Fibroblast of the conjunctiva (primary cell): ENCODE measurements around the gene EMC9.
"Not testable (repeated sequence)": the region's sequence is repeated elsewhere in the genome, so short reads cannot be mapped to it uniquely, and the experiment has no call there.

Source experiments
- DNase-seq: peaks from one replicate; pipeline ENCODE4 v3.0.0-alpha.2; 2010; ENCODE audit warnings: low read depth

The EMC9 gene

GRCh38 chr14:24108336-24108874 lies 33.0 kb downstream of the EMC9 start:
- DNase-seq = no peak

DNA sequence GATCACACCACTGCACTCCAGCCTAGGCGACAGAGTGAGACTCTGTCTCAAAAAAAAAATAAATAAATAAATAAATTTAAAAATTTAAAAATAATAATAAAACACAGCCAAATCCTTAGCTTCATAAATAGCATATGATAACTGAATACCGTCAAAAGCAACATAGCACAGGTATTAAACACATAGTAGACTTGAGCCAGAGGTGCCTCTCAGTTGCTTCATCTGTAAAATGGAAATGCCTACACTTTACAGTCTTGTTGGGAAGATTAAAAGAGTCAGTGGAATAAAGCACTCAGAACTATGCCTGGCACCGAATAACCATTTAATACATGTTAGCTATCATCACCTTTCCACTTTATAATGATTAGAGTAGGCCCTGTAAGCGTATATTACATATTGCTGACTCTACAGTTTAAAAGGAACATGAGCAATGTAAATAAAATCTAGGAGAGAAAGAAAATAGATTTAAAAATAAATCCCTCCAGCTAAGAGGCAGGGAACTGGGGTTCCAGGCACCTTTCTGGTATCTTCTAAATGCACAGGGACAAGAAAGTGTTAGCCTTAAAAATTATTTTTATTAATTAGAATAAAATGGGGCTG lies 34.6 kb downstream of the EMC9 start:
- DNase-seq = no peak

GRCh38 chr14:24105609-24106239 lies 35.7 kb downstream of the EMC9 start:
- not testable (repeated sequence) for DNase-seq

GRCh38 chr14:24103451-24103850 lies 37.9 kb downstream of the EMC9 start:
- no peak for DNase-seq

GRCh38 chr14:24102357-24103048 lies 38.9 kb downstream of the EMC9 start:
- no peak for DNase-seq

DNA sequence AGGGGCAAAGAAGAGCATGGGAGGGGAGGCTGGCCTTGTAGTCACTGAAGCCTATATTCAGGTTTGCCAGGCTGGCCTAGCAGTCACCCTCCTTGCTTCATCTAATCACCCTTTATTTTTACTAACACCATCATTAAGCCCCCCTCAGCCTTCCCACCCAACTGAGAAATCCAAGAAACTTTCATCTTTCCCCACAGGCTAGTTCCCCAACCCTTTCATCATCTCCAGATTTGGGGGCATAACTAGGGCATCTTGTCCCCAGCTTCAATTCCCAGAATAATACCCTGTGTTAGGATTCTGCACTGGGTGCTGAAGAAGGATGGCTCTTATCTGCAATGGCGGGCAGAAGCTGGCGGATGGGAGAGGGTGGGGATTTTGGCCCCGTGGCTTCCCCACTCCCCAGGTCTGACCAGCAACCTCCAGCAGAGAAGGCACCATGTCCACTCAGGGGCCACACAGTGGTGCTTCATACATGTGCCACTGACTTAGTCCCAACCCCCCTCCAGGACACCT lies 40.4 kb downstream of the EMC9 start:
- no peak for DNase-seq

GRCh38 chr14:24100197-24100981 lies 41.0 kb downstream of the EMC9 start:
- no peak for DNase-seq

DNA sequence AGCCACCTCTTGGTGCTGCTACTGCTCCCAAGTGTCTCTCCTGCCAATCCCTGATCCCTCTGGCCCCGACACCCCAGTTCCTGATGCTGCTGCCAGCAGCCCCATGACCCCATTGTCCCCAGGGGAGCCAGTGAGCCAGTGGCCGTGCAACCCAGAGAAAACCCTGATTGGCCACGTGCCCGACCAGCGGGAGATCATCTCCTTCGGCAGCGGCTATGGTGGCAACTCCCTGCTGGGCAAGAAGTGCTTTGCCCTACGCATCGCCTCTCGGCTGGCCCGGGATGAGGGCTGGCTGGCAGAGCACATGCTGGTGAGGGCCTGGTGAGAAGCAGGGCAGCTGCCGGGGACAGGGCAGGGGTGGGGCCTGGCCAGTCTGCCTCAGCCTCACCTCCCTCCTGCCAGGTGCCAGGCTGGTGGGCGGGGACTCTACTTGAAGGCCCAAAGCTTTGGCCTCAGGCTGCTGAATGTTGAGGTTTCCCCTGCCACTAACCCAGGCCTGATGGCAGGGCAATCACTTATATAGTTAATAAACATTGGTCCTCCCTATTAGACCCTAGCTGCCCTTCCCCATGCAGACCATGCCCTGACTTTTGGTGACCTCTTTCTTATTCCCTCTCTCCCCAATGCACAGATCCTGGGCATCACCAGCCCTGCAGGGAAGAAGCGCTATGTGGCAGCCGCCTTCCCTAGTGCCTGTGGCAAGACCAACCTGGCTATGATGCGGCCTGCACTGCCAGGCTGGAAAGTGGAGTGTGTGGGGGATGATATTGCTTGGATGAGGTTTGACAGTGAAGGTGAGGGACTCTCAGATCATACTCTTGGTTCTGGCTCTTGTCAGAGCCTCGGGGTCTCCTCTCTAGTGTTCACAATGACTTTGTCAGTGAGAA lies 42.2 kb downstream of the EMC9 start:
- DNase-seq = no peak

DNA sequence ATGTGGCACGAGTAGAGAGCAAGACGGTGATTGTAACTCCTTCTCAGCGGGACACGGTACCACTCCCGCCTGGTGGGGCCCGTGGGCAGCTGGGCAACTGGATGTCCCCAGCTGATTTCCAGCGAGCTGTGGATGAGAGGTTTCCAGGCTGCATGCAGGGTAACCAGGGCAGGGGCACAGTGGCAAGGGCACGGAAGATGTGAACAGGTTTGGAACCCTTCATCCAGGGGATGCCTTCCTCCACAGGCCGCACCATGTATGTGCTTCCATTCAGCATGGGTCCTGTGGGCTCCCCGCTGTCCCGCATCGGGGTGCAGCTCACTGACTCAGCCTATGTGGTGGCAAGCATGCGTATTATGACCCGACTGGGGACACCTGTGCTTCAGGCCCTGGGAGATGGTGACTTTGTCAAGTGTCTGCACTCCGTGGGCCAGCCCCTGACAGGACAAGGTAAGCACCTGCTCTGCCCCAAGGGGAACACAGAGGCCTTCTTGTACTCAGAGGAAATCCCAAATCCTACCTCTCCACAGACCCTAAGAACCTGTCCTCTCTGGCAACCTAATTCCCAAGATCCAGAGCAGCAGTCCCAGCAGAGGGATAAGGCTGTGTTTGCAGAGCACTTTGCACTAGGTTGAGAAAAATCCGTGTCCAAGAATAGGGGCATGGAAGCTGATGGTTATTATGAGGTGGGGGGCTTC lies 43.0 kb downstream of the EMC9 start:
- no peak for DNase-seq

DNA sequence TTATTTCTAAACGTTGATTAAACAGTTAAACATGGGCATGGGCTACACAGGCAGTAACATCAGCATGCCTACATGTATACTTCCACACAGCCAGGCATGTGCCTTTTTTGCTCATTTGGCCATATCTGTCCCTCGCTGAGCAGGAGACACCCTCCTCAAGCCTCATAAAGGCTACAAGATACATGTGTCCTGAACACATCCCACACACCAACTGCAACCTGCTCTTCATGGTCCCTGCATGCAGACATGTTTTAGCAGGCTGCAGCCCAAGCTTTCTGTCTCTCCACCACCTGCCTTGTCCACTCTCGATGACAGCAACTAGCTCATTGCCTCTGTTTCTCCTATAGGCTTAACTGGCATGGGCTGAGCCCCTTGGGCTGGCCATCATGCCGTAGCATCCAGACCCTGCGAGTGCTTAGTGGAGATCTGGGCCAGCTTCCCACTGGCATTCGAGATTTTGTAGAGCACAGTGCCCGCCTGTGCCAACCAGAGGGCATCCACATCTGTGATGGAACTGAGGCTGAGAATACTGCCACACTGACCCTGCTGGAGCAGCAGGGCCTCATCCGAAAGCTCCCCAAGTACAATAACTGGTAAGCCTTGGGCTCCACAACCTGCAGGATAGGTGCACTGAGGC lies 44.7 kb downstream of the EMC9 start:
- DNase-seq = no peak

- peak; percentile 43 for DNase-seq
These were observed 45.9 kb downstream of the EMC9 start for GRCh38 chr14:24095271-24096068.

DNA sequence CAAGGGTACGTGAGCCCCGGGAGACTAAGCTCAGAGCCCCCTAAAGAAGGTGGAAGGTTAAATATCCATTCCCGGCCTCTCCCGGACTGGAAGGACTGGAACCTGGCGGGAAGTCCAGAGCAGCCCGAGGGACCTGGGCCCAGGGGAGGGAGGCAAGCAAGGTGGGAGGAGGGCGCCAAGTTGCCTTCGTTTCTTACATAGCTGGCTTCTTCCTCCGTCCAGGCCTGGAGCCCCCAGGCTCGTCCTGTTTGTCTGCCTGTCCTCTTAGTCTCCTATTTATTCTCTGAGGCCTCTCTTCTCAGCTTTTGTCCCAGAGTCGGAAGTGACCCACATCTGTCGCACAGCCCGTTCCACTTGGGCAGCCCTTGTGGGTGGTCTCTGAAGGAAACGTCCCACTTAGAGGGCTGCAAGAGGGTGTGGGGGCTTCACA lies 46.5 kb downstream of the EMC9 start:
- no peak for DNase-seq

- peak; percentile 96 for DNase-seq
These were observed 47.2 kb downstream of the EMC9 start, which contains the start of gene PCK2 for GRCh38 chr14:24093901-24094840. Gene PCK2 (plus strand): TSS chr14:24094311. CDS start chr14:24094406, 95 bp downstream.

DNA sequence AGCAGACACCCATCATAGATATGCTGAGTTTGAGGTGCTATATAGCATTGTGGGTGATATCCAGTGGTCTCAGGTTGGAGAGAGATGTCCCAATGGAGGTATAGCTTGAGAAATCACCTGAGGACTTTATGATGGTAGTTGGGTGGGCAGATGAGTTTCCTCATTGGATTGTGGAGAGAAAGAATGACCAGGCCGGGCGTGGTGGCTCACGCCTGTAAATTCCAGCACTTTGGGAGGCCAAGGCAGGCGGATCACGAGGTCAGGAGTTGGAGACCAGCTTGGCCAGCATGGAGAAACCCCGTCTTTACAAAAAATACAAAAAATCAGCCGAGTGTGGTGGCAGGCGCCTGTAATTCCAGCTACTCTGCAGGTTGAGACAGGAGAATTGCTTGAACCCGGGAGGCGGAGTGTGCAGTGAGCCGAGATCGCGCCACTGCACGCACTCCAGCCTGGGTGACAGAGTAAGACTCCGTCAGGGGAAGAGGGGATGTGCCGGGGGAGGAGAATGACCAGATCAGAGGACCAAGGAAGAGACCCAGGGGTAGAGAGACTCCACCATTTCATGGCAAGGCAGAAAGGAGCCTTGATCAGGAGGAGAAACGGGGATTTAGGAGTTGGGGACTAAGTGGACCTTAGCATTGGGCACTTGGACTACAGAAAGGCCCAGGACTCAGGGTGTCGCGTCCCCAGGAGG lies 48.0 kb downstream of the EMC9 start:
- no peak for DNase-seq

- DNase-seq = no peak
These were observed 48.7 kb downstream of the EMC9 start for GRCh38 chr14:24092505-24093206.

GRCh38 chr14:24092110-24092504 lies 49.3 kb downstream of the EMC9 start:
- DNase-seq = no peak

DNA sequence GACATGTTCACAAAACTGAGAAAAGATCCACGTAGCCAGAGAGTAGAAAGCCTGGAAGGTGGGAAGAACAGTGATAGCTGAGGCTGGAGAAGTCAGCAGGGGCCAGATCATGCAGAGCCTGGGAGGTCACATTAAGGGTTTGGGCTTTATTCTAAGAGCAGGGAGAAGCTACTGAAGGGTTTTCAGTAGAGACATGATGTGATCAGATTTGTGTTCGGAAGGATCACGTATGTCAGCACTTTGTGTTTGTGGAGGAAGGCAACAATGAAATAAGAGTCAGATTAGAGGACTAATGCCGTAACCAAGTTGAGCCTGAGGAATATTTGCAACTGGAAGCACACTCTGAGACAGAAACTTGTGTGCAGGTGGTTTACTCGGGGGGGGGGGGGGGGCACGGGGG lies 51.5 kb downstream of the EMC9 start:
- DNase-seq = no peak
